HG02678 (cell line): ENCODE measurements around the gene CDHR4.
"Not testable (repeated sequence)": the region's sequence is repeated elsewhere in the genome, so short reads cannot be mapped to it uniquely, and the experiment has no call there.

Experiments used
- ATAC-seq: cut with Tn5 transposase; IDR thresholded peaks from one replicate; pipeline ENCODE4 v1.9.1; 2021; ENCODE audit warnings: mild to moderate bottlenecking, moderate library complexity; ENCODE audit not compliant: unreplicated experiment

Gene CDHR4

GRCh38 chr3:49781415-49782199 is 18.1 kb downstream of the CDHR4 start:
- ATAC-seq, result no peak

- not testable (repeated sequence) for ATAC-seq
Observed at GRCh38 chr3:49780975-49781365, 18.7 kb downstream of the CDHR4 start.

GRCh38 chr3:49780080-49780974 is 19.3 kb downstream of the CDHR4 start:
- ATAC-seq, result no peak

GRCh38 chr3:49779358-49780079 is 20.2 kb downstream of the CDHR4 start:
- ATAC-seq, result no peak

- ATAC-seq, result not testable (repeated sequence)
Observed at GRCh38 chr3:49776101-49776500, 23.6 kb downstream of the CDHR4 start.

- no peak for ATAC-seq
Observed at GRCh38 chr3:49775538-49775937, 24.1 kb downstream of the CDHR4 start.

- ATAC-seq, result no peak
Observed at GRCh38 chr3:49772703-49773102, 27.0 kb downstream of the CDHR4 start.

- no peak for ATAC-seq
Observed at GRCh38 chr3:49771340-49771938, 28.2 kb downstream of the CDHR4 start.

GRCh38 chr3:49769926-49770325 is 29.7 kb downstream of the CDHR4 start:
- no peak for ATAC-seq

GRCh38 chr3:49769286-49769915 is 30.3 kb downstream of the CDHR4 start:
- ATAC-seq, result no peak

- ATAC-seq, result no peak
Observed at GRCh38 chr3:49763981-49764380, 35.7 kb downstream of the CDHR4 start.

GRCh38 chr3:49761661-49762060 is 38.0 kb downstream of the CDHR4 start:
- no peak for ATAC-seq

- no peak for ATAC-seq
Observed at GRCh38 chr3:49759226-49759625, 40.4 kb downstream of the CDHR4 start.

- no peak for ATAC-seq
Observed at GRCh38 chr3:49757197-49757596, 42.5 kb downstream of the CDHR4 start.

GRCh38 chr3:49756036-49756435 is 43.6 kb downstream of the CDHR4 start:
- ATAC-seq, result no peak

GRCh38 chr3:49754536-49754935 is 45.1 kb downstream of the CDHR4 start:
- ATAC-seq, result no peak

- no peak for ATAC-seq
Observed at GRCh38 chr3:49751501-49751900, 48.2 kb downstream of the CDHR4 start.

GRCh38 chr3:49750056-49750455 is 49.6 kb downstream of the CDHR4 start:
- no peak for ATAC-seq

- ATAC-seq, result not testable (repeated sequence)
Observed at GRCh38 chr3:49748874-49749273, 50.8 kb downstream of the CDHR4 start.

GRCh38 chr3:49747792-49748480 is 51.7 kb downstream of the CDHR4 start:
- ATAC-seq, result no peak
